DOHH2 (cell line): ENCODE data around the gene PCBP3.

ENCODE experiments used
- H3F3A ChIP-seq: fragments of 200-600 bp; sonication (generic), shearing (Covaris generic); 2 replicates; pipeline ENCODE4 v1.6.0; 2016; ENCODE audit warnings: antibody characterized with exemption, mild to moderate bottlenecking; ENCODE audit not compliant: control insufficient read depth, insufficient read depth
- H3K27ac ChIP-seq: fragments of 200-600 bp; sonication (generic); 2 replicates; pipeline ENCODE4 v1.5.1; 2014; ENCODE audit warnings: low read depth, mild to moderate bottlenecking, low read length, moderate library complexity
- H3K27me3 ChIP-seq: fragments of 200-600 bp; sonication (generic); 2 replicates; pipeline ENCODE4 v1.6.1; 2014; ENCODE audit warnings: mild to moderate bottlenecking, low read length, mixed read lengths; ENCODE audit not compliant: control insufficient read depth
- H3K36me3 ChIP-seq: fragments of 200-600 bp; sonication (generic); 2 replicates; pipeline ENCODE4 v1.6.1; 2014; ENCODE audit warnings: mild to moderate bottlenecking, low read length, moderate library complexity, mixed read lengths; ENCODE audit not compliant: control insufficient read depth
- H3K4me1 ChIP-seq: fragments of 200-600 bp; sonication (generic); 2 replicates; pipeline ENCODE4 v1.6.1; 2014; ENCODE audit warnings: mild to moderate bottlenecking, low read length, mixed read lengths; ENCODE audit not compliant: control insufficient read depth
- H3K4me2 ChIP-seq: fragments of 200-600 bp; sonication (generic); 2 replicates; pipeline ENCODE4 v1.6.0; 2014; ENCODE audit warnings: mild to moderate bottlenecking, low read length, moderate library complexity
- H3K4me3 ChIP-seq: fragments of 200-600 bp; sonication (generic); 2 replicates; pipeline ENCODE4 v1.5.1; 2014; ENCODE audit warnings: mild to moderate bottlenecking, low read length, mixed read lengths
- H3K79me2 ChIP-seq: fragments of 200-600 bp; sonication (generic); 2 replicates; pipeline ENCODE4 v1.6.1; 2014; ENCODE audit warnings: mild to moderate bottlenecking, low read length, mixed read lengths; ENCODE audit not compliant: control insufficient read depth
- H3K9me2 ChIP-seq: fragments of 200-600 bp; sonication (generic); replicated peaks from 2 replicates; pipeline ENCODE4 v1.6.1; 2014; ENCODE audit warnings: mild to moderate bottlenecking, low read length, mixed read lengths; ENCODE audit not compliant: control insufficient read depth
- H3K9me3 ChIP-seq: fragments of 200-600 bp; sonication (generic); 2 replicates; pipeline ENCODE4 v1.6.1; 2014; ENCODE audit warnings: antibody characterized with exemption, low read length, mixed read lengths; ENCODE audit not compliant: control insufficient read depth, insufficient read depth
- H4K20me1 ChIP-seq: fragments of 200-600 bp; sonication (generic); 2 replicates; pipeline ENCODE4 v1.6.0; 2014; ENCODE audit warnings: low read depth, mild to moderate bottlenecking, antibody characterized with exemption, low read length, moderate library complexity; ENCODE audit not compliant: control insufficient read depth, insufficient read depth
- EZH2phosphoT487 ChIP-seq: fragments of 200-600 bp; sonication (generic); IDR thresholded peaks from 2 replicates; pipeline ENCODE4 v1.6.1; 2017; ENCODE audit warnings: borderline replicate concordance, mild to moderate bottlenecking, antibody characterized with exemption, low read length, moderate library complexity, mixed read lengths
- TF ChIP-seq, protein P1 (sequence below): fragments of 200-600 bp; sonication (generic); IDR thresholded peaks from one replicate; pipeline ENCODE4 v1.5.1; 2014; ENCODE audit warnings: antibody characterized with exemption, mild to moderate bottlenecking, low read depth, low read length; ENCODE audit not compliant: poor library complexity, severe bottlenecking

Gene PCBP3

DNA sequence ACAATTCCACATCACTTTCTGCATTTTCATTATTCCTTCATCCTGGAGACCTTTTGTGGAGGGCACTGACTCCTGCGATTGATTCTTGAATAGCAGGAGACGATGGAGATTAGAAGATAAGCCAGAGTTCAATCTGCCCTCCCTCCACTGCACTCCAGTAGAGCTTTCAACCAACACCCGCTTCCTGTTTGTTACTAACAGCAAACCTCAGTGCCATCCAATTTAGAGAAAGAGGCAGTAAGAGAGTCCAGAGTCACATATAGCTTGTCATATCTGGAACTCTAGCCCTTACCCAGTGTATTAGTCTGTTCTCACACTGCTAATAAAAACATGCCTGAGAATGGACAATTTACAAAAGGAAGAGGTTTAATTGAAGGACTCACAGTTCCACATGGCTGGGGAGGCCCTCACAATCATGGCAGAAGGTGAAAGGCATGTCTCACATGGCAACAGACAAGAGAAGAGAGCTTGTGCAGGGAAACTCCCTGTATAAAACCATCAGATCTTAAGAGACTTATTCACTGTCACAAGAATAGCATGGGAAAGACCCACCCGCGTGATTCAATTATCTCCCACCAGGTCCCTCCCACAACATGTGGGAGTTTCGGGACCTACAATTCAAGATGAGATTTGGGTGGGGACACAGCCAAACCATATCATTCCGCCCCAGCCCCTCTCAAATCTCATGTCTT, 55.9 kb downstream of the PCBP3 start:
- no peaks in the 10 kb centered on the region for H3K36me3 ChIP-seq
- H3K4me3 ChIP-seq, result no peak overlapping the region
- no peaks in the 10 kb centered on the region for H3K9me2 ChIP-seq
- no peaks in the 10 kb centered on the region for H3K4me1 ChIP-seq
- no peaks in the 10 kb centered on the region for H4K20me1 ChIP-seq
- no peaks in the 10 kb centered on the region for H3K9me3 ChIP-seq
- no peaks in the 10 kb centered on the region for H3F3A ChIP-seq
- no peaks in the 10 kb centered on the region for H3K79me2 ChIP-seq
- peaks cover 3% of the 10 kb centered on the region for H3K27me3 ChIP-seq
- no peak overlapping the region for H3K27ac ChIP-seq
- no peak overlapping the region for H3K4me2 ChIP-seq
- TF ChIP-seq, protein P1, sequence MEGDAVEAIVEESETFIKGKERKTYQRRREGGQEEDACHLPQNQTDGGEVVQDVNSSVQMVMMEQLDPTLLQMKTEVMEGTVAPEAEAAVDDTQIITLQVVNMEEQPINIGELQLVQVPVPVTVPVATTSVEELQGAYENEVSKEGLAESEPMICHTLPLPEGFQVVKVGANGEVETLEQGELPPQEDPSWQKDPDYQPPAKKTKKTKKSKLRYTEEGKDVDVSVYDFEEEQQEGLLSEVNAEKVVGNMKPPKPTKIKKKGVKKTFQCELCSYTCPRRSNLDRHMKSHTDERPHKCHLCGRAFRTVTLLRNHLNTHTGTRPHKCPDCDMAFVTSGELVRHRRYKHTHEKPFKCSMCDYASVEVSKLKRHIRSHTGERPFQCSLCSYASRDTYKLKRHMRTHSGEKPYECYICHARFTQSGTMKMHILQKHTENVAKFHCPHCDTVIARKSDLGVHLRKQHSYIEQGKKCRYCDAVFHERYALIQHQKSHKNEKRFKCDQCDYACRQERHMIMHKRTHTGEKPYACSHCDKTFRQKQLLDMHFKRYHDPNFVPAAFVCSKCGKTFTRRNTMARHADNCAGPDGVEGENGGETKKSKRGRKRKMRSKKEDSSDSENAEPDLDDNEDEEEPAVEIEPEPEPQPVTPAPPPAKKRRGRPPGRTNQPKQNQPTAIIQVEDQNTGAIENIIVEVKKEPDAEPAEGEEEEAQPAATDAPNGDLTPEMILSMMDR, result no peak
- TF ChIP-seq EZH2phosphoT487, result no peak

DNA sequence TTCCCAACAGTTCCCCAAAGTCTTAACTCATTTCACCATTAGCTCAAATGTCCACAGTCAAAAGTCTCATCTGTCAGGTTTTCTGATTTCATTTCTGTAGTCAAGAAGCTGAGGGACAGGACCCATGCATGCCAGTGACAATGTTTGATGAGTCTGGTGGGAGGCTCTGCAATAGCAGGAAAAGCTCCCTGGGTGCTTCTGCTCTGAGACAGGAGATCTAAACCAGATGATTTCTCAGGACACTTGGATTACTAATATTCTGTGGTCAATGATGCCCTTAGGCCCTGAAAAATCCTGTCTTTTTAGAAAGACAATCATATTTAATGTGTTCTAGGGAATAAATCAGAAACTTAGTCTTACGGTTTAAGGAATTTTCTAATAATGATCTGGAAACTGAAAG, 56.4 kb downstream of the PCBP3 start:
- Histone ChIP-seq H3K27ac (no peak overlapping the region), H3K4me3 (no peak overlapping the region), H4K20me1 (no peaks in the 10 kb centered on the region), H3F3A (no peaks in the 10 kb centered on the region), H3K36me3 (no peaks in the 10 kb centered on the region), H3K79me2 (no peaks in the 10 kb centered on the region), H3K27me3 (peaks cover 3% of the 10 kb centered on the region), H3K4me1 (no peaks in the 10 kb centered on the region), H3K9me3 (no peaks in the 10 kb centered on the region), H3K4me2 (no peak overlapping the region), H3K9me2 (no peaks in the 10 kb centered on the region)
- TF ChIP-seq, protein P1, result no peak

DNA sequence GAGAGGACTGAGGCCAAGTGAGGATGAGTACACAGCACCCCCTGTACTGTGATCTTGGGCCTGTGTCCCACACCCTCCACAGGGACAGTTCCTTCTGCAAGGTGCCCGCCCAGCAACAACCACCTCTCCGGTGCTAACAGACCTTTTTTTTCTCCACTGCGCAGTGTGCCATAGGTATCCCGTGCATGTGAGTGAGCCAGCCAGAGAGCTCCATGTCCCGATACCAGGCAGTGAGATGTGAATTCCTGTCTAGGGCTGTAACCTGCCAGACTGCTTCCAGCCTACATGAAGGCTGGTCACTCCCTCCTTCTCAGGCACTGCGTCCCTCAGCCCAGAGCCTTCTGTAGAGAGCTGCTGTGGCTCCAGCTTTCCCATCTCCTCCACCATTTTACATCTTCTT, 56.9 kb downstream of the PCBP3 start:
- Histone ChIP-seq H3K36me3 (no peaks in the 10 kb centered on the region), H3F3A (no peaks in the 10 kb centered on the region), H3K4me3 (no peak overlapping the region), H3K4me2 (no peak overlapping the region), H3K27me3 (peaks cover 3% of the 10 kb centered on the region), H3K9me2 (no peaks in the 10 kb centered on the region), H4K20me1 (no peaks in the 10 kb centered on the region), H3K27ac (no peak overlapping the region), H3K4me1 (no peaks in the 10 kb centered on the region), H3K9me3 (no peaks in the 10 kb centered on the region), H3K79me2 (no peaks in the 10 kb centered on the region)
- TF ChIP-seq, protein P1, result no peak
- no peak for TF ChIP-seq EZH2phosphoT487
